ENCODE measurements around the gene NUPR2.
"Not testable (repeated sequence)": the region's sequence is repeated elsewhere in the genome, so short reads cannot be mapped to it uniquely, and the experiment has no call there.

Gene NUPR2

GRCh38 chr7:56092789-56093531 is 23.3 kb downstream of the NUPR2 start, which contains the start of gene PHKG1:
PHKG1 (minus strand) TSS chr7:56092952; CDS start chr7:56088941, 4,011 bp downstream.
- no peak for DNase-seq (ENCODE audit: low spot score)
- TF ChIP-seq, protein P1, sequence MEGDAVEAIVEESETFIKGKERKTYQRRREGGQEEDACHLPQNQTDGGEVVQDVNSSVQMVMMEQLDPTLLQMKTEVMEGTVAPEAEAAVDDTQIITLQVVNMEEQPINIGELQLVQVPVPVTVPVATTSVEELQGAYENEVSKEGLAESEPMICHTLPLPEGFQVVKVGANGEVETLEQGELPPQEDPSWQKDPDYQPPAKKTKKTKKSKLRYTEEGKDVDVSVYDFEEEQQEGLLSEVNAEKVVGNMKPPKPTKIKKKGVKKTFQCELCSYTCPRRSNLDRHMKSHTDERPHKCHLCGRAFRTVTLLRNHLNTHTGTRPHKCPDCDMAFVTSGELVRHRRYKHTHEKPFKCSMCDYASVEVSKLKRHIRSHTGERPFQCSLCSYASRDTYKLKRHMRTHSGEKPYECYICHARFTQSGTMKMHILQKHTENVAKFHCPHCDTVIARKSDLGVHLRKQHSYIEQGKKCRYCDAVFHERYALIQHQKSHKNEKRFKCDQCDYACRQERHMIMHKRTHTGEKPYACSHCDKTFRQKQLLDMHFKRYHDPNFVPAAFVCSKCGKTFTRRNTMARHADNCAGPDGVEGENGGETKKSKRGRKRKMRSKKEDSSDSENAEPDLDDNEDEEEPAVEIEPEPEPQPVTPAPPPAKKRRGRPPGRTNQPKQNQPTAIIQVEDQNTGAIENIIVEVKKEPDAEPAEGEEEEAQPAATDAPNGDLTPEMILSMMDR (IDR thresholded peaks at IDR 0.05; ENCODE audit: extremely low read depth, missing control alignments), result no peak

DNA sequence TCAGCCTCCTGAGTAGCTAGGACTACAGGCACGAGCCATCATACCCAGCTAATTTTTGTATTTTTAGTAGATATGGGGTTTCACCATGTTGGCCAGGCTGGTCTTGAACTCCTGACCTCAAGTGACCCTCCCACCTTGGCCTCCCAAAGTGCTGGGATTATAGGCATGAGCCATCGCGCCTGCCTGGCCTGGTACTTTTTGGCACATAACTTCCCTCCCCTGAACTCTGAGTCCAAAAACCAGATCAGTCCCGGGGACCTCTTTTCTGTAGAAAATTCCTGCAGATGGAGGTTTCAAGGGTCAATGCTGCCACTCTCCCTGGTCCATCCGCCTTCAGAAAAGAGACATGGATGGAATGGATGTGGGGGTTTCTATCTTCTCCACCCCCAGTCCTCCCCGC is 23.8 kb downstream of the NUPR2 start:
- not testable (repeated sequence) for DNase-seq (ENCODE audit: low spot score)

DNA sequence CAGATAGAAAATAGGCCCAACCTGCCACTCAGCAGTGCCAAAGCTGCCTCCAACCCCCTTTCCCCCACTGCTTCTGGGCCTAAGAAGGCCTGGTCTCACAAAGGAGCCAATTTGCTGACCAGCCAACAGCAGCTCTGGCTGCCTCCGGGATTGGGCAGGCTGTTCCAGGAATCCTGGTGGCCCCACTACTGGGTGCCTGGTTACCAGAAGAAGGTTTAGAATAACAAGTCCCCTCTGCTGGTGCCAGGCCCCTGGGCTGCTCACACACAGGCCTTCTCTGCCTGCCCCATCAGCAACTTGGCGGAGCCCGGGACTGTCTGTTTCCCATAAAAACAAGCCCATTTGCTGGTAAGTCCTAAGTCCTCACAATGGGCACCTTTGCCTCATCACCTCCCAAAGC is 24.6 kb downstream of the NUPR2 start:
- TF ChIP-seq, protein P1 (IDR thresholded peaks at IDR 0.05; ENCODE audit: extremely low read depth, missing control alignments), result no peak
- no peak for DNase-seq (ENCODE audit: low spot score)

DNA sequence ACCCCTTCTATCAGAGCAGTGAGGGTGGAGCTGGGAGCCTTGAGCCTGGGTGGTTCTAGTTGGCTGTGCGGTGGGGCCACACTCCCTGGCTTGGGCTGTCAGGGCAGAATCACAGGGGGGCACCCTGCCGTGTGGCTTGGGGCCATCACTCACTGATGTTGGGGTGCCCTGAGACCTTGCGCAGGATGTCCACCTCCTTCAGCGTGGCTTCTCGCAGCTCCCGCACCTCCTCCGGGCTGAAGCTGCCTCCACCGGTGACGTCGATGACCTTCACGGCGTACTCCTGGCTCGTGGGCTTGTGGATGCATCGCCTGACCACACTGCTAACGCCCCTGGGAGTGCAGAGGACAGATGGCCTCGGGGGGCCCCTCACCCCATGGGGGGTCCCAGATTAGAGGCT is 28.8 kb downstream of the NUPR2 start:
- no peak for DNase-seq (ENCODE audit: low spot score)
- TF ChIP-seq, protein P1 (IDR thresholded peaks at IDR 0.05; ENCODE audit: extremely low read depth, missing control alignments), result no peak

DNA sequence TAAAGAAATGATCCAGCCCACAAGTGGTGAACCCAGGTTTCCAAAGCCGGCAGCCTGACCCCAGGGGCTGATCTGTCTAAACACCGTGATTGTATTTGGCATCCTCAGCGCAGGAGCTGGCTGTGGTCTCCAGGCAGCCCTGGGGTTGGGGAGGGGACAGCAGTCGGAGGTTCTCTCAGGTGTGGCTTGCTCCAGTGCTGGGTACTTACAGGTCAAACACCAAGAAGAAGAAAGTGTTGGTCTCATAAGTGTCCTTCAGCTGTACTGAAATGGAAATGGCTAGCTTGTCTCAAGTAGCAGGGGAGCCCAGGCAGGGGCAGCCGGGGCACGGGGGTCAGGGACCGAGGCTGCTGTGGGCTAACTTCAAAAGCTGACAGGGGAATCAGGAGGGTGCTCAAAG is 29.5 kb downstream of the NUPR2 start:
- TF ChIP-seq, protein P1 (IDR thresholded peaks at IDR 0.05; ENCODE audit: extremely low read depth, missing control alignments), result no peak
- DNase-seq (ENCODE audit: low spot score), result no peak

- TF ChIP-seq, protein P1 (IDR thresholded peaks at IDR 0.05; ENCODE audit: extremely low read depth, missing control alignments), result no peak
- no peak for DNase-seq (ENCODE audit: low spot score)
Observed at GRCh38 chr7:56083150-56083785, 32.9 kb downstream of the NUPR2 start.

DNA sequence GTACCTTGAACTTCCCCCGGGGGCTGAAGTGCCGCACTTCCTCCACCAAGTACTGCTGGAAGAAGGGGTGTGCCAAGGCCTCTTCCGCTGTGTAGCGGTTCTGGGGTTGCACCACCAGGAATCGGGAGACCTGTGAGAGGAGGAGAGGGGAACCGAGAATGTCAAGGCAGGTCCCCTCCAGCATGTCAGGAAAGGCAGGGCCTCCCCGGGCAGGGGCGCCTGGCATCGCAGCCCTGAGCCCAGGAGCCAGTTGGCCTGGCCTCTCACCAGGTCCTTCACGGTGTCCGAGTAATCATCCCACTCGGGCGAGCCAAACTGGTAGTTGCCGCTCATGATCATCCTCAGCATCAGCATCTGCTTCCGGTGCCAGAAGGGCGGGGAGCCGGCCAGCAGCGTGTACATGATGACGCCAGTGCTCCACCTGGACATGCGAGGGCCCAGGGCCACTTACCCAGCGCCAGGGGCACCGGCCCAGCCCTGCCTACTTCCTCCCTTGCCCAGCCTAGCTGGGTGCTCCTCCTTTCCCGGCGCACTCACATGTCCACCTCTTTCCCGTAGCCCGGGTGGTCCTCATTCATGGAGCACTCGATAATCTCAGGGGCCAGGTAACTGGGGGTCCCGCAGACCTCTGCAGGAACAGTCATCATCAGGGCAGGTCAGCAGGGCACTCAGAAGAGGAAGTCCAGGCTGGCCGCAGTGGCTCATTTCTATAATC is 34.4 kb downstream of the NUPR2 start:
- DNase-seq (ENCODE audit: low spot score), result no peak
- TF ChIP-seq, protein P1 (IDR thresholded peaks at IDR 0.05; ENCODE audit: extremely low read depth, missing control alignments), result no peak

- not testable (repeated sequence) for DNase-seq (ENCODE audit: low spot score)
Observed at GRCh38 chr7:56080726-56081435, 35.3 kb downstream of the NUPR2 start.

All from GM20000 (cell line).